GM12891 (cell line): ENCODE results near the gene SPP2.

ENCODE experiments used
- DNase-seq: peaks from one replicate; pipeline ENCODE4 v3.0.0; 2011; ENCODE audit warnings: low spot score; ENCODE audit not compliant: insufficient read length
- FAIRE-seq: peaks from 2 replicates; lab custom pipeline; 2011; peaks lifted over from hg19 to GRCh38; lab: Jason Lieb, UNC
- PAX5 ChIP-seq: IDR thresholded peaks from 2 replicates; pipeline ENCODE4 v1.6.1; 2011; ENCODE audit warnings: low read length, moderate library complexity, mild to moderate bottlenecking; ENCODE audit not compliant: insufficient read depth, severe bottlenecking
- POLR2A ChIP-seq: IDR thresholded peaks from 2 replicates; pipeline ENCODE4 v1.6.1; 2011; ENCODE audit warnings: low read depth, low read length, control low read depth
- POLR2AphosphoS5 ChIP-seq: IDR thresholded peaks from 2 replicates; pipeline ENCODE4 v1.6.1; 2011; ENCODE audit warnings: low read depth, low read length, control low read depth
- POU2F2 ChIP-seq: IDR thresholded peaks from 2 replicates; pipeline ENCODE4 v1.6.1; 2011; ENCODE audit warnings: low read depth, mild to moderate bottlenecking, control low read depth, low read length, moderate library complexity
- SPI1 ChIP-seq: IDR thresholded peaks from 2 replicates; pipeline ENCODE4 v1.6.1; 2011; ENCODE audit warnings: low read depth, low read length, control low read depth
- TAF1 ChIP-seq: IDR thresholded peaks from 2 replicates; pipeline ENCODE4 v1.6.1; 2011; ENCODE audit warnings: low read depth, low read length, control low read depth

Gene SPP2

GRCh38 chr2:234078129-234078528 is 27.6 kb downstream of the SPP2 start:
- TF ChIP-seq POLR2AphosphoS5 (no peak), POU2F2 (no peak), POLR2A (no peak), SPI1 (no peak), PAX5 (no peak), TAF1 (no peak)
- no peak for FAIRE-seq

GRCh38 chr2:234081970-234082822 is 31.7 kb downstream of the SPP2 start:
- no peak for DNase-seq
- no peak for TF ChIP-seq PAX5
- TF ChIP-seq POLR2A = no peak
- TF ChIP-seq POLR2AphosphoS5 = no peak
- TF ChIP-seq SPI1 = no peak
- no peak for TF ChIP-seq POU2F2
- no peak for TF ChIP-seq TAF1
- FAIRE-seq = no peak

More at GRCh38 chr2:234078129-234078528, 27.6 kb downstream of the SPP2 start:
- DNase-seq = no peak

GRCh38 chr2:234083572-234084348 is 33.3 kb downstream of the SPP2 start:
- FAIRE-seq (no peak), DNase-seq (no peak)
- TF ChIP-seq POU2F2 (no peak), TAF1 (no peak), POLR2A (no peak), PAX5 (no peak), SPI1 (no peak), POLR2AphosphoS5 (no peak)

GRCh38 chr2:234091432-234091879 is 41.0 kb downstream of the SPP2 start:
- DNase-seq (no peak), FAIRE-seq (no peak)
- TF ChIP-seq POLR2A (no peak), PAX5 (no peak), POLR2AphosphoS5 (no peak), TAF1 (no peak)

GRCh38 chr2:234091883-234092282 is 41.4 kb downstream of the SPP2 start:
- DNase-seq = no peak
- FAIRE-seq = no peak
- TF ChIP-seq TAF1 (no peak), POLR2A (no peak), SPI1 (no peak), POU2F2 (no peak), PAX5 (no peak), POLR2AphosphoS5 (no peak)

- FAIRE-seq (no peak), DNase-seq (no peak)
- no peak for TF ChIP-seq SPI1
These were observed 41.8 kb downstream of the SPP2 start for GRCh38 chr2:234092344-234092743.

GRCh38 chr2:234095301-234095700 is 44.8 kb downstream of the SPP2 start:
- FAIRE-seq = no peak
- DNase-seq = no peak
- no peak for TF ChIP-seq PAX5
- TF ChIP-seq POU2F2 = no peak
- TF ChIP-seq POLR2A = no peak
- no peak for TF ChIP-seq POLR2AphosphoS5
- TF ChIP-seq TAF1 = no peak
- no peak for TF ChIP-seq SPI1

GRCh38 chr2:234096164-234096563 is 45.7 kb downstream of the SPP2 start:
- no peak for FAIRE-seq
- TF ChIP-seq POU2F2 = no peak
- TF ChIP-seq TAF1 = no peak
- no peak for TF ChIP-seq POLR2AphosphoS5
- TF ChIP-seq POLR2A = no peak
- TF ChIP-seq SPI1 = no peak
- TF ChIP-seq PAX5 = no peak
- DNase-seq = no peak

- FAIRE-seq = no peak
These were observed 48.2 kb downstream of the SPP2 start for GRCh38 chr2:234098681-234099080.

GRCh38 chr2:234099266-234099665 is 48.8 kb downstream of the SPP2 start:
- TF ChIP-seq POLR2AphosphoS5 (no peak), POLR2A (no peak), PAX5 (no peak), TAF1 (no peak), POU2F2 (no peak), SPI1 (no peak)
- DNase-seq = no peak
- FAIRE-seq = no peak

More at GRCh38 chr2:234098681-234099080, 48.2 kb downstream of the SPP2 start:
- TF ChIP-seq POLR2A (no peak), POLR2AphosphoS5 (no peak), POU2F2 (no peak), SPI1 (no peak), PAX5 (no peak), TAF1 (no peak)
- DNase-seq = no peak
